Cortex of kidney (tissue), 1 donor: ENCODE measurements around the gene ODAD4.

Source experiments
- DNase-seq: peaks from one replicate; lab custom pipeline; 2025; lab: John Stamatoyannopoulos, UW

The ODAD4 gene, protein sequence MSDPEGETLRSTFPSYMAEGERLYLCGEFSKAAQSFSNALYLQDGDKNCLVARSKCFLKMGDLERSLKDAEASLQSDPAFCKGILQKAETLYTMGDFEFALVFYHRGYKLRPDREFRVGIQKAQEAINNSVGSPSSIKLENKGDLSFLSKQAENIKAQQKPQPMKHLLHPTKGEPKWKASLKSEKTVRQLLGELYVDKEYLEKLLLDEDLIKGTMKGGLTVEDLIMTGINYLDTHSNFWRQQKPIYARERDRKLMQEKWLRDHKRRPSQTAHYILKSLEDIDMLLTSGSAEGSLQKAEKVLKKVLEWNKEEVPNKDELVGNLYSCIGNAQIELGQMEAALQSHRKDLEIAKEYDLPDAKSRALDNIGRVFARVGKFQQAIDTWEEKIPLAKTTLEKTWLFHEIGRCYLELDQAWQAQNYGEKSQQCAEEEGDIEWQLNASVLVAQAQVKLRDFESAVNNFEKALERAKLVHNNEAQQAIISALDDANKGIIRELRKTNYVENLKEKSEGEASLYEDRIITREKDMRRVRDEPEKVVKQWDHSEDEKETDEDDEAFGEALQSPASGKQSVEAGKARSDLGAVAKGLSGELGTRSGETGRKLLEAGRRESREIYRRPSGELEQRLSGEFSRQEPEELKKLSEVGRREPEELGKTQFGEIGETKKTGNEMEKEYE

GRCh38 chr17:41930009-41930832, at the start of gene ODAD4:
TSS of gene ODAD4 (plus strand) at chr17:41930617. CDS start at chr17:41930724, 107 bp downstream.
- DNase-seq = no peak

DNA sequence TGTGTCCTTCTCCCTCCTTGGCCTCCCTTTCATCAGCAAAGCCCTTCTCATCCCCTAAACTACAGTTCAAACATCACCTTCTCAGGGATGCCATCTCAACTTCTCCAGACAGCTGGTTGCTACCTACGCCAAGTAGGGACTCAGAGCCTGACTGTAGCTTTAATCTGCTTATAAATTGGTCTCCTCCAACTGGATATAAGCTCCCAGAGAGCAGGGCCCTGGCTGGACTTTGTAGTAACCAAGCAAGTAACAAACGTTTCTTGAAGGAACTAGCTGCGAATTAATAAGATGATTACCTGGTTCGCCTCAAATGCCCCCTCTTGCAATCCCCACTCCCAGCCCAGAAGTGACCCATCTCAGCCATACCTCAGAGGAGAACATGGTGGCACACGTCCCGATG, 47.7 kb upstream of the ODAD4 start:
- DNase-seq = no peak

GRCh38 chr17:41885733-41886132, 44.7 kb upstream of the ODAD4 start:
- DNase-seq = no peak

- no peak for DNase-seq
Measured at GRCh38 chr17:41888332-41888965, 42.0 kb upstream of the ODAD4 start.

DNA sequence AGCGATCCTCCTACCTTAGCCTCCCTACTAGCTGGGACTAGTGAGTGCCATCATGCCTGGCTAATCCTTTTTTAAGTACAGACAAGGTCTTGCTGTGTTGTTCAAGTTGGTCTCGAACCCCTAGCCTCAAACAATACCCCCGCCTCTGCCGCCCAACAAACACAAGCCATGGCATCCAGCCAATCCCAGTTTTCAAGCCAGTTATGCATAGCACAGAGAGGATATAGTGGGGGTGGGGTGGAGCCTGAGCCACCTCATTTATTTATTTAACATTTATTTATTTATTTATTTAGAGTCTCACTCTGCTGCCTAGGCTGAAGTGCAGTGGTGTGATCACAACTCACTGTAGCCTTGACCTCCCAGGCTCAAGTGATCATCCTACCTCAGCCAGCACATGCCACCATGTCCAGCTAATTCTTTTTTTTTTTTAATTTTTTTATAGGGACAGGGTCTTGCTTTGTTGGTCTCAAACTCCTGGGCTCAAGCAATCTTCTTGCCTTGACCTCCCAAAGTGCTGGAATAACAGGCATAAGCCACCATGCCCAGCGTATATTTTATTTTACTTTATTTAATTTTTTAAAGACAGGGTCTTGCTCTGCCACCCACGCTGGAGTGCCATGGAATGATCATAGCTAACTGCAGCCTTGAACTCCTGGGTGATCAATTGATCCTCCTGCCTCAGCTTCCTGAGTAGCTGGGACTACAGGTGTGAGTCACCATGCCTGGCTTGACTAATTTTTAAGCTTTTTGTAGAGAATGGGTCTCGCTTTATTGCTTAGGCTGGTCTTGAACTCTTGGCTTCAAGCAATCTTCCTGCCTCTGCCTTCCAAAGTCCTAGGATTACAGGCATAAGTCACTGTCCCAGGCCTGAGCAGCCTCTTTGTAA, 39.0 kb upstream of the ODAD4 start:
- DNase-seq = no peak

GRCh38 chr17:41892021-41892376, 38.4 kb upstream of the ODAD4 start:
- DNase-seq = no peak

DNA sequence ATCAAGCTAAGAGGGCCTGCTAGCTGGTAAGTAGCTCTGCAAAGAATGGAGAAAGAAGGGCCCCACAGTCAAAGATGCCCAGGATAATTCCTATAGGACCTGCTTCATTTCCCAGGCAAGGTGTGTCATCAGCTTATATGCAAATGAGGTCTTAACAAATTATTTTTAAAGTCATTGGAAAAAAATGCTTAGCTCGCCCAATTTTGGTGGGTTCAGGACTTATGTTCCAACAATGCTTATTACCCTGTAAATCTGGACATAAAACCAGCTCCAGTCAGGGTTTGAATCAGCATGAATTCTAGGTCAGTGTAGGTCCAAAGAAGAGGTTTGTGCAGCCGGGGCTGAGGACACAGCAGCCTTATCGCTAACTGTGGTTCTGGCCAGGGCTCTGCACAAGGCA, 37.0 kb upstream of the ODAD4 start:
- DNase-seq = no peak

DNA sequence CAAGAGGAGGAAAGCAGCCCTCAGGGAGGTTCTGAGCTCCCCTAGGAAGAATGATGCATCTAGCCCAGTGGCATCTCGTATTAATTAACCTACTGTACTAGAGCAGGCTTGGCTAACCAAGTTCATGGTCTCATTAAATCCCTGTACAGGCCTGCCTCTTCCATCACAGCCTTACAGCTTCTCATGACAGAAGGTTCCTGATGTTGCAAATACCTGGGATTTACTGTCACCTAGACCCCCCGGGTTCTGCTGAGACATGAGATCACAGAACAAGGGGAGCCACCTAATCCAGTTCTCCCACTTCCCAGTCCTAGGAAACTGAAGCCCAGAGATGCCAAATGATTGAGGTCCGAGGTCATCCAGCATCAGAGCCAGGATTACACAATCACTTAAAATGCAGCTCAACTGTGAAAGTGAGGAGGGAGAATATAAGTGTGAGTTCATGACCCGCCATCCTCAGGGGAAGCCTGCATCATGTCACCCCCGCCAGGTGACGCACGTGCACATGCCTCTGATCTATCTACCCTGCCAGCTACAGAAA, 35.6 kb upstream of the ODAD4 start:
- DNase-seq = no peak

DNA sequence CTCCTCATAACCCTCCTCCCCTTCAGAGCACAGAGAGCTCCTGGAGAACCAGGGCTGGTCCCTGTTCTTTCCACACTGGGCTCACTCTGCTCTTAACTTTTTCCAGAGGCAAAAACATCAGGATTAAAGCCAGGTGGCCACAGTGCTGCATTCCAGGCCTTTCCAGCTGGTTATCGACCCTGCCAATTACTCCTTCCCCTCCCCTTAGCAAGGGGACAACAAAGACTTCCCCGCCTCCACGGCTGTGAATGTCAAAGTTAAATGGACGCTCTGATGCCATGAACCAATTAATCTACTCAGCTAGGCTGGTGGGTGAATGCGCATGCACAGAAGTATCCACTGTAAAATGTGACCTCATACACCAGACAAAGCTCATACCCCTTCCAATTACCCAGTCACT, 34.8 kb upstream of the ODAD4 start:
- DNase-seq = no peak

DNA sequence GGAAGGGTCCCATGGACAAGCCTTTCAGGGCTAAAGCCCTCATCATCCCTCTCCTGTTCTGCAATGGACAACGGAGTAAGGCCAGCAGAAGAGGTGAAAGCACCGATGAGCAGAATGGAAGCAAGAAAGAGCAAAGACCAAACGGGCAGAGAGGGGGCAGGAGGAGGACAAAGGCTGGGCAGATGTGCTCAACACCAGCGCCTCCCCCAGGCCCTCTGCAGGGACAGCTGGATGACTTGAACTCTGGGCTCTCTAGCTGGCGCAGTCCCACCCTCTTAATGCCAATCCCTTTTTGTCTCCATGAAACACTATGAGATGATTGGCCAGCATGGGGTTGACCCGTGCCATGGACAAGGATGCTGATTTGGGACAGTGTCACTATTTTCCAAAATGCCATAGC, 33.7 kb upstream of the ODAD4 start:
- no peak for DNase-seq

GRCh38 chr17:41901646-41902045, 28.8 kb upstream of the ODAD4 start:
- no peak for DNase-seq

GRCh38 chr17:41904242-41904841, 26.1 kb upstream of the ODAD4 start:
- DNase-seq = no peak

- DNase-seq = no peak
Measured at GRCh38 chr17:41905172-41905571, 25.2 kb upstream of the ODAD4 start.

- no peak for DNase-seq
Measured at GRCh38 chr17:41906465-41907184, 23.8 kb upstream of the ODAD4 start.

DNA sequence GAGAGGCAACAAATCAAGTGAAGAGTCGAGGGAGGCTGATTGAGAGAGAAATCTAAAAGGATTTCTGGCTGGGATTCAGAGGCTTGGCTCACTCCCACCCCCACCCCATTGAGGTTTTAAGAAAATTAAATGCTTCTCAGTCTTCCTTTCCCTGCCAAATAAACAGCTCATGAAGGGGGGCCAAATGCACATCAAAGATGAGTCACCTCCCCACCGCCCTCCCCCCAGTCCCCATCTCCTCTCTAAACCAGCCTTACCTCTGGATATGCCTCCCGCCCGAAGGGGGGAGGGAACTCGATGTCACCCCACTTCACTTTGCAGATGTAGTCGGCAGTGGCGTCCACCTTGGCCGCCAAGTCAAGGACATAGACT, 23.2 kb upstream of the ODAD4 start:
- no peak for DNase-seq

GRCh38 chr17:41907633-41908539, 22.5 kb upstream of the ODAD4 start:
- no peak for DNase-seq

DNA sequence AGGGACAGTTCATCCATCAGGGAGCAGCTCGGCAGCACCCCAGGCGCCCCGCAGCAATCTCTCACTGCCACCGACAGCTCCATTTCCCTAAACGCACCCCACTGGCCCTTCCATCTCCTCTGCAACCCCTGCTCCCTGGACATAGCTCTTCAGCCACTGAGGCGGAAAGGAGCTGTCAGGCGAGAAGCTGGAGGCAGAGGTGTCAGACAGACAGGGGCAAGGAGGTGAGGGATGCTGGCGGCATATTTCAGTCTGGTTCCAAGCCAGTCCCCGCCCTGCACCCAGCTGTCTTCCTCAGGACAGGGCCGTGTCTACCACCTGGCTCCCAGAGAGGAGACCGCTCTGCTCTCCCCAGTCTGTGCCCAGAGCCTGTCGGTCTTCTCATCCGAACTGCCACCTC, 21.3 kb upstream of the ODAD4 start:
- DNase-seq = no peak

- no peak for DNase-seq
Measured at GRCh38 chr17:41910701-41911391, 19.6 kb upstream of the ODAD4 start.
